C1 segment of cervical spinal cord (tissue), 14 donors: ENCODE results near the gene RASSF10.

ENCODE experiments used
- DNase-seq, 14 donors: peaks; one replicate each; lab custom pipeline; 2025; lab: John Stamatoyannopoulos, UW

The RASSF10 gene

GRCh38 chr11:13054278-13054677 is 45.2 kb downstream of the RASSF10 start:
- DNase-seq: no peak

- no peak for DNase-seq
Measured at GRCh38 chr11:13055200-13055599, 46.1 kb downstream of the RASSF10 start.

GRCh38 chr11:13061294-13061990 is 52.3 kb downstream of the RASSF10 start:
- no peak for DNase-seq
